Duodenal mucosa (tissue), 2 donors: ENCODE measurements around the gene HAPLN3.

ENCODE experiments used
- H3K27ac ChIP-seq: one replicate; pipeline ENCODE4 v1.7.0; 2013; ENCODE audit warnings: low read depth, low read length
- H3K27me3 ChIP-seq, 2 donors: one replicate each; pipeline ENCODE4 v1.7.0; 2013; ENCODE audit warnings: low read length in 2 of 2, control low read depth in 1 of 2; ENCODE audit not compliant: insufficient read depth in 2 of 2, control insufficient read depth in 1 of 2
- H3K36me3 ChIP-seq, 2 donors: one replicate each; pipeline ENCODE4 v1.7.0; 2013; ENCODE audit warnings: low read length in 2 of 2, control low read depth in 1 of 2; ENCODE audit not compliant: insufficient read depth in 2 of 2, control insufficient read depth in 1 of 2
- H3K4me1 ChIP-seq, 2 donors: one replicate each; pipeline ENCODE4 v1.7.0; 2013; ENCODE audit warnings: low read length in 2 of 2, control low read depth in 1 of 2; ENCODE audit not compliant: insufficient read depth in 2 of 2, control insufficient read depth in 1 of 2
- H3K4me3 ChIP-seq, 2 donors: one replicate each; pipeline ENCODE4 v1.7.0; 2013; ENCODE audit warnings: low read length in 2 of 2, low read depth in 1 of 2
- H3K9ac ChIP-seq, 2 donors: one replicate each; pipeline ENCODE4 v1.7.0; 2013; ENCODE audit warnings: low read length in 2 of 2, low read depth in 1 of 2
- H3K9me3 ChIP-seq, 2 donors: one replicate each; pipeline ENCODE4 v1.7.0; 2013; ENCODE audit warnings: low read length in 2 of 2, control low read depth in 1 of 2; ENCODE audit not compliant: control insufficient read depth in 1 of 2

Gene HAPLN3

GRCh38 chr15:88911766-88912118, 16.4 kb upstream of the HAPLN3 start:
- H3K4me3 ChIP-seq = no peak overlapping the region
- no peaks in the 10 kb centered on the region for H3K36me3 ChIP-seq
- H3K27ac ChIP-seq = no peak overlapping the region
- no peak overlapping the region for H3K9ac ChIP-seq
- peaks cover 0 to 5% of the 10 kb centered on the region in 2 donors for H3K4me1 ChIP-seq
- H3K9me3 ChIP-seq = no peaks in the 10 kb centered on the region
- no peaks in the 10 kb centered on the region for H3K27me3 ChIP-seq

- Histone ChIP-seq H3K4me1 (peaks cover 0 to 5% of the 10 kb centered on the region in 2 donors), H3K4me3 (no peak overlapping the region), H3K27ac (no peak overlapping the region), H3K9ac (no peak overlapping the region), H3K36me3 (no peaks in the 10 kb centered on the region), H3K9me3 (no peaks in the 10 kb centered on the region), H3K27me3 (no peaks in the 10 kb centered on the region)
Observed at GRCh38 chr15:88909956-88910831, 14.8 kb upstream of the HAPLN3 start.

GRCh38 chr15:88908697-88909621, 13.6 kb upstream of the HAPLN3 start:
- Histone ChIP-seq H3K9me3 (no peaks in the 10 kb centered on the region), H3K27me3 (no peaks in the 10 kb centered on the region), H3K27ac (no peak overlapping the region), H3K4me3 (no peak overlapping the region), H3K36me3 (no peaks in the 10 kb centered on the region), H3K9ac (no peak overlapping the region), H3K4me1 (peaks cover 6 to 15% of the 10 kb centered on the region in 2 donors)

DNA sequence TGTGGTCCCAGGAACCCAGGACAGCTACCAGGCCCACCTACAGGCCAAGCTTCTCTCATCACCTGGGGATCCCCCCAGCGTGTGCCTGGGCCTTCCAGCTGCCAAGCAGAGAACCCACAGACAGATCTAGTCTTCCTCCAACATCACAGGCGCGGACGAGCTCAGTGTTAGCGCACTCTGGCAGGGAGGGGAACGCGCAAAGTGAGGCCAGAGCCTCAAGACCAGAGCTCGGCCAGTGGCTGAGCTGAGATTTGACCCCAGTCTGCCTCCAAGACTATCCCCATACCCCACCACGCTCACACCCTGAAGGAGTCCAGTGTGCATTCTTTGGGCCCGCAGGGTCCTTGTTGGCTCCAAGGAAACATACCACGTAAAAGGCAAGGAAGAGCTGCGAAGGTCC, 12.8 kb upstream of the HAPLN3 start:
- Histone ChIP-seq H3K4me3 (no peak overlapping the region), H3K9me3 (no peaks in the 10 kb centered on the region), H3K9ac (no peak overlapping the region), H3K4me1 (peaks cover 6 to 15% of the 10 kb centered on the region in 2 donors), H3K36me3 (no peaks in the 10 kb centered on the region), H3K27ac (no peak overlapping the region), H3K27me3 (no peaks in the 10 kb centered on the region)

- H3K9ac ChIP-seq = no peak overlapping the region
Observed at GRCh38 chr15:88907111-88907510, 11.8 kb upstream of the HAPLN3 start.

GRCh38 chr15:88906551-88906950, 11.2 kb upstream of the HAPLN3 start:
- no peaks in the 10 kb centered on the region for H3K9me3 ChIP-seq
- no peak overlapping the region for H3K4me3 ChIP-seq
- peaks cover 6 to 10% of the 10 kb centered on the region in 2 donors for H3K4me1 ChIP-seq
- no peak overlapping the region for H3K27ac ChIP-seq
- no peak overlapping the region for H3K9ac ChIP-seq
- H3K36me3 ChIP-seq = no peaks in the 10 kb centered on the region
- no peaks in the 10 kb centered on the region for H3K27me3 ChIP-seq

More at GRCh38 chr15:88907111-88907510, 11.8 kb upstream of the HAPLN3 start:
- no peaks in the 10 kb centered on the region for H3K9me3 ChIP-seq
- no peaks in the 10 kb centered on the region for H3K36me3 ChIP-seq
- peaks cover 6 to 10% of the 10 kb centered on the region in 2 donors for H3K4me1 ChIP-seq
- no peaks in the 10 kb centered on the region for H3K27me3 ChIP-seq
- no peak overlapping the region for H3K4me3 ChIP-seq
- no peak overlapping the region for H3K27ac ChIP-seq

DNA sequence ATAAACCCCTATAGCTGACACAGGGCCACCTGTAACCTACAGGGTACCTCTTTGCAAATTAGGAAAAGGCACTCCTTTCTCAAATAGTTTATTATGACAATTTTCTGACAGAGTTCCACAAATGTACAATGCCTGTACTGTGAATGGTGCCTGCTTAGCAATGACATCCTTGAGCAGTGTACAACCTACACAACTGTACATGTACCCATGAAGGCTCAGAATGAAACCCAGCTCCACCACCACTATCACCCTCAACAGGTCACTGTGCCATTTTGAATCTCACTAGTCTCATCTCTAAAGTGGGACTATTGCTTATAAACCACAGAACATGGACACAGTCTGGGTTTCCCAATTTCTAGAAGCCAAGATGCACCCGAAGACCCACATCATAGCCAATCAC, 10.8 kb upstream of the HAPLN3 start:
- Histone ChIP-seq H3K27ac (no peak overlapping the region), H3K4me1 (peaks cover 6 to 10% of the 10 kb centered on the region in 2 donors)

GRCh38 chr15:88905576-88905975, 10.2 kb upstream of the HAPLN3 start:
- no peak overlapping the region for H3K9ac ChIP-seq
- H3K27ac ChIP-seq = no peak overlapping the region
- H3K9me3 ChIP-seq = no peaks in the 10 kb centered on the region
- H3K4me3 ChIP-seq = no peak overlapping the region
- H3K27me3 ChIP-seq = no peaks in the 10 kb centered on the region
- H3K4me1 ChIP-seq = peaks cover 6 to 10% of the 10 kb centered on the region in 2 donors
- no peaks in the 10 kb centered on the region for H3K36me3 ChIP-seq

More for the DNA sequence above, 10.8 kb upstream of the HAPLN3 start:
- Histone ChIP-seq H3K36me3 (no peaks in the 10 kb centered on the region), H3K9me3 (no peaks in the 10 kb centered on the region), H3K4me3 (no peak overlapping the region), H3K9ac (no peak overlapping the region), H3K27me3 (no peaks in the 10 kb centered on the region)

DNA sequence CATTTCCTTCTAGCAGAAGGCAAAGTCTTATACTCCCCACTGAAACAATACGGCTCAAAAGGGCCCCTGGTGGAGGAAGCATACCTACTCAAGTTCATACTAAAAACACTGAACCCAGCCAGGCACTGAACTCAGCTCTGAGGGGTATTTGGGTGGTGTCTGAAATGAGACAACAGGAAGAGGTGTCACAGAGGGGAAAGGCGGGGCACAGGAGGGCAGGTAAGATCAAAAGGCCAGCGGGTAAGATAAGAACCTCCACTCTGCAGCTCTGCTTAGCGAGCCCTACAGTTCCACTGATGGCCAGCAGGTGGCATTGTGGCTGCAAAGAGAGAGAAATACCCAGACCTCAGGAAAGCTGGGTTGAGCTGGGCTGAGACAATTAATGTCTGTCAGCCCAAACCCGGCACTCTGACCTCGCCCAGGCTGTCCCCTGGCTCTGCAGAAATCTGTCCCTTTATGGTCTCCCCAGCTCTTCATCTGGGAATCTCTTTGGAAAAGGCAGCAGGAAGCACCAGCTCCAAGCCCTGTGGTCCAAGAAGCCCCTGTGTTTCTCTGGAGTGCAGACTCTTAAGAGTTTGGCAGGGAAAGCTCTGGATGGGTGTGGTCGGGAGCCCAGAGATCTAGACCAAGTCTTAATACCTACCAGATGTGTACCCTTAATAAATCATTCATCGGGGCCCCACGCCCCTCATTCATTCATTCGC, 9.4 kb upstream of the HAPLN3 start:
- Histone ChIP-seq H3K36me3 (no peaks in the 10 kb centered on the region), H3K4me3 (no peak overlapping the region), H3K27ac (no peak overlapping the region), H3K9me3 (no peaks in the 10 kb centered on the region), H3K4me1 (peaks cover 6 to 10% of the 10 kb centered on the region in 2 donors), H3K9ac (no peak overlapping the region), H3K27me3 (no peaks in the 10 kb centered on the region)
